ENCODE results near the gene ASGR1.

Gene ASGR1

DNA sequence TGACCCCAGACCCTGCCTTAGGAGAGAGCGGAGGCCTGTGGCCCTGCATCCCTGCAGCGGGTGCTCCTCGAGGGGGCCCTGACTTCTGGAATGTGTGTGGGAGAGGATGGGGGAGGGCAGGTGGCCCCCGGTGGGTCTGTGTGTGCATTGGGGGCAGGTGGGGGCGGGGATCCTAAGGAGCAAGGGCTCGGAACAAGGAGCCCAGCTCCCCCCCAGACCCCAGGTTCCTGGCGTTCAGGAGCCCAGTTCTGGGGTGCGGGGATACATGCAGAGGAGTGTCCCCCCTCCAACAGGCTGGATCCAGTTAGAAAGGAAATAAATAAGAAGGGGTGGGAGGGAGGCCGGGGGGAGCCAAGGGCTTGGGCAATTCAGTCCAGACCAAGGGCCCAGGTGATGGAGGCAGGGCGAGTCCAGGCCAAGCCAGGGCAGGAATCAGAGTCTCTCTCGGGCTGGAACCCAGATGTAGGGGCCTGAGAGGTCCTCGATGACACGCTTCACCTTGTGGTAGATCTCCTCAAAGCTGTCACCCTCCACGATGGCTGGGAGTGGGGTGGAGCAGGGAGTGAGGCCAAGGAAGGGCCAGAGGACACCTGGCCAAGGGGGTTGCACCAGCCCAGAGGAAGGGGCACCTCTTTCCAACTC lies 11.2 kb upstream of the ASGR1 start:
- TF ChIP-seq, protein P1, sequence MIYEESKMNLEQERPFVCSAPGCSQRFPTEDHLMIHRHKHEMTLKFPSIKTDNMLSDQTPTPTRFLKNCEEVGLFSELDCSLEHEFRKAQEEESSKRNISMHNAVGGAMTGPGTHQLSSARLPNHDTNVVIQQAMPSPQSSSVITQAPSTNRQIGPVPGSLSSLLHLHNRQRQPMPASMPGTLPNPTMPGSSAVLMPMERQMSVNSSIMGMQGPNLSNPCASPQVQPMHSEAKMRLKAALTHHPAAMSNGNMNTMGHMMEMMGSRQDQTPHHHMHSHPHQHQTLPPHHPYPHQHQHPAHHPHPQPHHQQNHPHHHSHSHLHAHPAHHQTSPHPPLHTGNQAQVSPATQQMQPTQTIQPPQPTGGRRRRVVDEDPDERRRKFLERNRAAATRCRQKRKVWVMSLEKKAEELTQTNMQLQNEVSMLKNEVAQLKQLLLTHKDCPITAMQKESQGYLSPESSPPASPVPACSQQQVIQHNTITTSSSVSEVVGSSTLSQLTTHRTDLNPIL (CRISPR knock-in tag; IDR thresholded peaks at IDR 0.05; ENCODE audit: low read depth): no peak
- TF ChIP-seq ISL1 (CRISPR knock-in tag; IDR thresholded peaks at IDR 0.05): no peak
- TF ChIP-seq, protein P2, sequence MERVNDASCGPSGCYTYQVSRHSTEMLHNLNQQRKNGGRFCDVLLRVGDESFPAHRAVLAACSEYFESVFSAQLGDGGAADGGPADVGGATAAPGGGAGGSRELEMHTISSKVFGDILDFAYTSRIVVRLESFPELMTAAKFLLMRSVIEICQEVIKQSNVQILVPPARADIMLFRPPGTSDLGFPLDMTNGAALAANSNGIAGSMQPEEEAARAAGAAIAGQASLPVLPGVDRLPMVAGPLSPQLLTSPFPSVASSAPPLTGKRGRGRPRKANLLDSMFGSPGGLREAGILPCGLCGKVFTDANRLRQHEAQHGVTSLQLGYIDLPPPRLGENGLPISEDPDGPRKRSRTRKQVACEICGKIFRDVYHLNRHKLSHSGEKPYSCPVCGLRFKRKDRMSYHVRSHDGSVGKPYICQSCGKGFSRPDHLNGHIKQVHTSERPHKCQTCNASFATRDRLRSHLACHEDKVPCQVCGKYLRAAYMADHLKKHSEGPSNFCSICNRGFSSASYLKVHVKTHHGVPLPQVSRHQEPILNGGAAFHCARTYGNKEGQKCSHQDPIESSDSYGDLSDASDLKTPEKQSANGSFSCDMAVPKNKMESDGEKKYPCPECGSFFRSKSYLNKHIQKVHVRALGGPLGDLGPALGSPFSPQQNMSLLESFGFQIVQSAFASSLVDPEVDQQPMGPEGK (CRISPR knock-in tag; IDR thresholded peaks at IDR 0.05; ENCODE audit: borderline replicate concordance): no peak
- TF ChIP-seq, protein P3, sequence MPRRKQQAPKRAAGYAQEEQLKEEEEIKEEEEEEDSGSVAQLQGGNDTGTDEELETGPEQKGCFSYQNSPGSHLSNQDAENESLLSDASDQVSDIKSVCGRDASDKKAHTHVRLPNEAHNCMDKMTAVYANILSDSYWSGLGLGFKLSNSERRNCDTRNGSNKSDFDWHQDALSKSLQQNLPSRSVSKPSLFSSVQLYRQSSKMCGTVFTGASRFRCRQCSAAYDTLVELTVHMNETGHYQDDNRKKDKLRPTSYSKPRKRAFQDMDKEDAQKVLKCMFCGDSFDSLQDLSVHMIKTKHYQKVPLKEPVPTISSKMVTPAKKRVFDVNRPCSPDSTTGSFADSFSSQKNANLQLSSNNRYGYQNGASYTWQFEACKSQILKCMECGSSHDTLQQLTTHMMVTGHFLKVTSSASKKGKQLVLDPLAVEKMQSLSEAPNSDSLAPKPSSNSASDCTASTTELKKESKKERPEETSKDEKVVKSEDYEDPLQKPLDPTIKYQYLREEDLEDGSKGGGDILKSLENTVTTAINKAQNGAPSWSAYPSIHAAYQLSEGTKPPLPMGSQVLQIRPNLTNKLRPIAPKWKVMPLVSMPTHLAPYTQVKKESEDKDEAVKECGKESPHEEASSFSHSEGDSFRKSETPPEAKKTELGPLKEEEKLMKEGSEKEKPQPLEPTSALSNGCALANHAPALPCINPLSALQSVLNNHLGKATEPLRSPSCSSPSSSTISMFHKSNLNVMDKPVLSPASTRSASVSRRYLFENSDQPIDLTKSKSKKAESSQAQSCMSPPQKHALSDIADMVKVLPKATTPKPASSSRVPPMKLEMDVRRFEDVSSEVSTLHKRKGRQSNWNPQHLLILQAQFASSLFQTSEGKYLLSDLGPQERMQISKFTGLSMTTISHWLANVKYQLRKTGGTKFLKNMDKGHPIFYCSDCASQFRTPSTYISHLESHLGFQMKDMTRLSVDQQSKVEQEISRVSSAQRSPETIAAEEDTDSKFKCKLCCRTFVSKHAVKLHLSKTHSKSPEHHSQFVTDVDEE (CRISPR knock-in tag; IDR thresholded peaks at IDR 0.05): no peak
- no peak for TF ChIP-seq GLIS3 (CRISPR knock-in tag; IDR thresholded peaks at IDR 0.05)
- TF ChIP-seq TOX (CRISPR knock-in tag; IDR thresholded peaks at IDR 0.05; ENCODE audit: borderline replicate concordance): no peak
- no peak for TF ChIP-seq CSDC2 (CRISPR knock-in tag; IDR thresholded peaks at IDR 0.05)
- TF ChIP-seq ZFP30 (CRISPR knock-in tag; IDR thresholded peaks at IDR 0.05): no peak
- no peak for TF ChIP-seq BACH2 (CRISPR knock-in tag; IDR thresholded peaks at IDR 0.05; ENCODE audit: borderline replicate concordance)
- no peak for TF ChIP-seq ARNTL (CRISPR knock-in tag; IDR thresholded peaks at IDR 0.05; ENCODE audit: borderline replicate concordance, low read depth)
- ATAC-seq: no peak

DNA sequence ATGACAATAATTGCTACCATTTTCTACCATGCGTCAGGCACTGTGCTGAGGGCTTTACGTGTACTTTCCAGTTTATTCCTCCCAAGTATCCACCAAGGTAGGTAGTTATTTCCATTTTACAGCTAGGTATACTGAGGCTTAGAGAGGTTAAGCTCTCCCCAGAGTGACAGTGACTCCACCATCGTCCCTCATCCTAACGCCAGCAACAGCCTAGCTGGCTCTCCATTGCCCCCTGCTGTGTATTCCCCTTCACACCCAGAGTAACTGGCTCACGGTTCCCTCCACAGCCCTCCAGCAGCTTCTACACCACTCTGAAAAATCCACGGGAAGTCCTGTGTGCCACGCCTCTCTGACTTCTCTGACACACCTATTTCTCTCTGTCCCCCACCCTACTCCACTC lies 7.1 kb upstream of the ASGR1 start:
- TF ChIP-seq ZFP30 (CRISPR knock-in tag; IDR thresholded peaks at IDR 0.05) (no peak), ARNTL (CRISPR knock-in tag; IDR thresholded peaks at IDR 0.05; ENCODE audit: borderline replicate concordance, low read depth) (no peak), RARB (CRISPR knock-in tag; IDR thresholded peaks at IDR 0.05) (no peak), OSR1 (CRISPR knock-in tag; IDR thresholded peaks at IDR 0.05) (no peak), ZC3H10 (CRISPR knock-in tag; IDR thresholded peaks at IDR 0.05) (no peak), GLIS3 (CRISPR knock-in tag; IDR thresholded peaks at IDR 0.05) (no peak), ZNF70 (CRISPR knock-in tag; IDR thresholded peaks at IDR 0.05) (no peak), ZNF565 (CRISPR knock-in tag; conservative IDR thresholded peaks at IDR 0.05; ENCODE audit: low read depth) (no peak), ISL1 (CRISPR knock-in tag; IDR thresholded peaks at IDR 0.05) (no peak)
- TF ChIP-seq, protein P3 (CRISPR knock-in tag; IDR thresholded peaks at IDR 0.05): no peak
- TF ChIP-seq, protein P4, sequence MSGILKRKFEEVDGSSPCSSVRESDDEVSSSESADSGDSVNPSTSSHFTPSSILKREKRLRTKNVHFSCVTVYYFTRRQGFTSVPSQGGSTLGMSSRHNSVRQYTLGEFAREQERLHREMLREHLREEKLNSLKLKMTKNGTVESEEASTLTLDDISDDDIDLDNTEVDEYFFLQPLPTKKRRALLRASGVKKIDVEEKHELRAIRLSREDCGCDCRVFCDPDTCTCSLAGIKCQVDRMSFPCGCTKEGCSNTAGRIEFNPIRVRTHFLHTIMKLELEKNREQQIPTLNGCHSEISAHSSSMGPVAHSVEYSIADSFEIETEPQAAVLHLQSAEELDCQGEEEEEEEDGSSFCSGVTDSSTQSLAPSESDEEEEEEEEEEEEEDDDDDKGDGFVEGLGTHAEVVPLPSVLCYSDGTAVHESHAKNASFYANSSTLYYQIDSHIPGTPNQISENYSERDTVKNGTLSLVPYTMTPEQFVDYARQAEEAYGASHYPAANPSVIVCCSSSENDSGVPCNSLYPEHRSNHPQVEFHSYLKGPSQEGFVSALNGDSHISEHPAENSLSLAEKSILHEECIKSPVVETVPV (CRISPR knock-in tag; IDR thresholded peaks at IDR 0.05): no peak
- peak; percentile 33; the same call in 2 of the 3 replicates for ATAC-seq

DNA sequence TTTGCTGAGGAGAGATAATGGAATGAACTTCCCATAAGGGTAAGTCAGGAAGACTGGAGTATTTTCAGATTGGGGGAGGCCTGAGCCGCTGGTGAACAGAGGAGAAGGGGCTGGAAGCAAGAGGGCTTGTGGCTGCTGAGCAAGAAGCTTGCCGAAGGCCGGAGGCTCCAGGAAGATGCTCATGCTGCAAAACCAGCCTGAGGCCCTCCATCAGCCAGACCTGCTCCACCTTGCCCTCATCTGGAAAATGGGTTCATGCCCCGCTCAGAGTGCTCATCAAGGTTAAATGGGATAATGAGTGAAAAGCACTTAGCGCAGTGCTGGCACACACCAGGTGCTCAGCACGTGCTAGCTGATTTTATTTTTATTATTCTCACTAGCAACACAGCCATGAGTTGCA lies 5.5 kb upstream of the ASGR1 start:
- ATAC-seq: no peak
- no peak for TF ChIP-seq PPARA (CRISPR knock-in tag; IDR thresholded peaks at IDR 0.05; ENCODE audit: borderline replicate concordance)
- no peak for TF ChIP-seq RARB (CRISPR knock-in tag; IDR thresholded peaks at IDR 0.05)
- no peak for TF ChIP-seq ZFP30 (CRISPR knock-in tag; IDR thresholded peaks at IDR 0.05)
- TF ChIP-seq, protein P5, sequence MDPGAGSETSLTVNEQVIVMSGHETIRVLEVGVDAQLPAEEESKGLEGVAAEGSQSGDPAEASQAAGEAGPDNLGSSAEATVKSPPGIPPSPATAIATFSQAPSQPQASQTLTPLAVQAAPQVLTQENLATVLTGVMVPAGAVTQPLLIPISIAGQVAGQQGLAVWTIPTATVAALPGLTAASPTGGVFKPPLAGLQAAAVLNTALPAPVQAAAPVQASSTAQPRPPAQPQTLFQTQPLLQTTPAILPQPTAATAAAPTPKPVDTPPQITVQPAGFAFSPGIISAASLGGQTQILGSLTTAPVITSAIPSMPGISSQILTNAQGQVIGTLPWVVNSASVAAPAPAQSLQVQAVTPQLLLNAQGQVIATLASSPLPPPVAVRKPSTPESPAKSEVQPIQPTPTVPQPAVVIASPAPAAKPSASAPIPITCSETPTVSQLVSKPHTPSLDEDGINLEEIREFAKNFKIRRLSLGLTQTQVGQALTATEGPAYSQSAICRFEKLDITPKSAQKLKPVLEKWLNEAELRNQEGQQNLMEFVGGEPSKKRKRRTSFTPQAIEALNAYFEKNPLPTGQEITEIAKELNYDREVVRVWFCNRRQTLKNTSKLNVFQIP (CRISPR knock-in tag; IDR thresholded peaks at IDR 0.05; ENCODE audit: borderline replicate concordance, low read depth): no peak
- TF ChIP-seq ARNTL (CRISPR knock-in tag; IDR thresholded peaks at IDR 0.05; ENCODE audit: borderline replicate concordance, low read depth): no peak
- TF ChIP-seq, protein P1 (CRISPR knock-in tag; IDR thresholded peaks at IDR 0.05; ENCODE audit: low read depth): no peak
- TF ChIP-seq, protein P4 (CRISPR knock-in tag; IDR thresholded peaks at IDR 0.05): no peak
- TF ChIP-seq BACH2 (CRISPR knock-in tag; IDR thresholded peaks at IDR 0.05; ENCODE audit: borderline replicate concordance): no peak
- TF ChIP-seq ZNF8 (CRISPR knock-in tag; IDR thresholded peaks at IDR 0.05): no peak
- TF ChIP-seq ESRRG (CRISPR knock-in tag; IDR thresholded peaks at IDR 0.05): no peak
- TF ChIP-seq SNAI2 (CRISPR knock-in tag; IDR thresholded peaks at IDR 0.05): no peak
- no peak for TF ChIP-seq ZFP3 (CRISPR knock-in tag; IDR thresholded peaks at IDR 0.05)
- TF ChIP-seq ZC3H10 (CRISPR knock-in tag; IDR thresholded peaks at IDR 0.05): no peak
